A673 (cell line): ENCODE results near the gene OXSM.

Experiments
- EZH2 ChIP-seq: fragments of 200-600 bp; sonication (generic); IDR thresholded peaks from 2 replicates; pipeline ENCODE4 v1.6.1; 2017; ENCODE audit warnings: borderline replicate concordance, low read depth, mild to moderate bottlenecking, mixed read lengths, antibody characterized with exemption, low read length; ENCODE audit not compliant: poor library complexity, severe bottlenecking
- TF ChIP-seq, protein P1 (sequence below): fragments of 300-800, 200-600 bp; sonication (generic); conservative IDR thresholded peaks from 2 replicates; pipeline ENCODE4 v1.5.1; 2017; ENCODE audit warnings: low read depth, mild to moderate bottlenecking, antibody characterized with exemption, low read length, moderate library complexity, mixed read lengths

DNA sequence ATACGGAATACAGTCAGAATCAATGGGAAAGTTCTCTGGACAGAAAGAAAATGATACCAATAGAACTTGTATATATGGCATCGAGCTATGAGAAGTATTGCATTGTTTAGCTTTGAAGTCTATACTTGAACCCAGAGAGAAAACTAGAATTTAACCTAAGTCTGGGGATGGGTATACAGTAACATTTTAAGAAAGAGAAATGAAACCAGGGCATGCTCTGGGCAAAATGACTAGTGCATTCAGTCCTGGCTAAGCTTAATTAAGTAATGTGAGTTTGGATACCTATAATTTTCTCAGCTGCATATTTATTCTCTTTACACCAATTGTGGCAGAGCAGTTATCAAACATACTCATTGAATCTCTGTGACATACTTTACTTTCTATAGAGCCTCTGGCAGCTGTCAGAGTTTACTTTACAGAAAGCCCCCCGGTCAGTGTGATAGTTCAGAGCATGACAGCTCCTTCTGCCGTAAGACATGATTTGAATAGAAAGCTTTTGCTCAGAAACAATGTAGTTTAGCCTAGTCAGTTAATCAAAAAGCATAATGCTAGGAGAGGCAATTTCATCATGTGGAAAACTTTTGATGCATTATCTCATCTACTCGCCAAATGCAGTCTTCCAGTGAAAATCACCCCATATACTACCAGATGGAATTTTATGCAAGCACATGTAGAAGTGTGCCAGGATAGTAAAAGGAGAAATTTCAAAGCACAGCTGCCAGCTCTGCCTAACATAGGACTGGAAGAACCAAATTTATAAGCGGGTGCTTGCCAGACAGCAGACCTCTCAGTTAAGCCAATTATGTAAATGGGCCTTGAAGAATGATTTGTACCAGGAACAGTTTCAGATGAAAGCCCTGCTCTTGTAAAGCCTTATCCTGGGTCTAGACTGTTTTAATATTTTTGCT lies 40.7 kb downstream of the OXSM start:
- TF ChIP-seq EZH2: no peak
- TF ChIP-seq, protein P1, sequence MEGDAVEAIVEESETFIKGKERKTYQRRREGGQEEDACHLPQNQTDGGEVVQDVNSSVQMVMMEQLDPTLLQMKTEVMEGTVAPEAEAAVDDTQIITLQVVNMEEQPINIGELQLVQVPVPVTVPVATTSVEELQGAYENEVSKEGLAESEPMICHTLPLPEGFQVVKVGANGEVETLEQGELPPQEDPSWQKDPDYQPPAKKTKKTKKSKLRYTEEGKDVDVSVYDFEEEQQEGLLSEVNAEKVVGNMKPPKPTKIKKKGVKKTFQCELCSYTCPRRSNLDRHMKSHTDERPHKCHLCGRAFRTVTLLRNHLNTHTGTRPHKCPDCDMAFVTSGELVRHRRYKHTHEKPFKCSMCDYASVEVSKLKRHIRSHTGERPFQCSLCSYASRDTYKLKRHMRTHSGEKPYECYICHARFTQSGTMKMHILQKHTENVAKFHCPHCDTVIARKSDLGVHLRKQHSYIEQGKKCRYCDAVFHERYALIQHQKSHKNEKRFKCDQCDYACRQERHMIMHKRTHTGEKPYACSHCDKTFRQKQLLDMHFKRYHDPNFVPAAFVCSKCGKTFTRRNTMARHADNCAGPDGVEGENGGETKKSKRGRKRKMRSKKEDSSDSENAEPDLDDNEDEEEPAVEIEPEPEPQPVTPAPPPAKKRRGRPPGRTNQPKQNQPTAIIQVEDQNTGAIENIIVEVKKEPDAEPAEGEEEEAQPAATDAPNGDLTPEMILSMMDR: no peak
